CD4-positive, alpha-beta T cell treated with Interleukin-21 for 1 hour (primary cell): ENCODE results near the gene PMEPA1.

Experiments
- DNase-seq: peaks from one replicate; pipeline ENCODE4 v3.0.0-alpha.2; 2020

Gene PMEPA1

DNA sequence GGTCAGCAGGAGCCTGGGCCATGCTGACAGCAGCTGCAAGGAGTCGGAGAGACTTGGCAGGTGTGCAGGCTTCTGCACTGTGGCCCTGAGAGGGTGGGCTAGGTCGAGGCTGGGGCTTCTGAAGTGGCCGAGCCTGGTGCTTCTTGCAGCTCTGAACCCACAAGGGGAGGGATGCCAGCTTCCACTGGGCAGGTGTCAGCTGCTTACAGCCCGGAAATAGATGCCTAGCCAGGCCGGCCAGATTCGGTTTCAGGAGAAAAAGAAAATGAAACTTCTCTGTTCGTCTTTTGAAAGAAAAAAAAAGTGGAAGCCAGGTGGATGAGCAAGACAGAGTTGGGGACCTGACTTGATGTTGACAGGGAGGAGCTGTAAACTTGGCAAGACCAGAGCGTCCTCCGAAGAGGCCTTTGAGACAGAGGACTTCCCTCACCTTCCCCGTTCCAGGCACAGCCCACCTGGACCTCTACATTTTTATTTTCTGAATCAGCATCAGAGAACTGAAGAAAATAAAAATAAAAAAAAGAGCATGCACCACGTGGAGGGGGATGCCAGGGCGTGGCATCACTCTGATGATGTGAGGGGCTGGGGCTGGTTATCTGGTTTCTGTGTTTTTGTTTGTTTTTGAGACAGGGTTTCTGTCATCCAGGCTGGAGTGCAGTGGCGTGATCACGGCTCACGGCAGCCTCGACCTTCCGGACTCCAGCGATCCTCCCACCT lies 89.4 kb downstream of the PMEPA1 start, which contains the start of gene ZBP1:
TSS of gene ZBP1 (minus strand) at position 153 of the 717 bp plus-strand sequence. CDS start at position 22, 131 bp downstream.
- DNase-seq, result peak; percentile 74

DNA sequence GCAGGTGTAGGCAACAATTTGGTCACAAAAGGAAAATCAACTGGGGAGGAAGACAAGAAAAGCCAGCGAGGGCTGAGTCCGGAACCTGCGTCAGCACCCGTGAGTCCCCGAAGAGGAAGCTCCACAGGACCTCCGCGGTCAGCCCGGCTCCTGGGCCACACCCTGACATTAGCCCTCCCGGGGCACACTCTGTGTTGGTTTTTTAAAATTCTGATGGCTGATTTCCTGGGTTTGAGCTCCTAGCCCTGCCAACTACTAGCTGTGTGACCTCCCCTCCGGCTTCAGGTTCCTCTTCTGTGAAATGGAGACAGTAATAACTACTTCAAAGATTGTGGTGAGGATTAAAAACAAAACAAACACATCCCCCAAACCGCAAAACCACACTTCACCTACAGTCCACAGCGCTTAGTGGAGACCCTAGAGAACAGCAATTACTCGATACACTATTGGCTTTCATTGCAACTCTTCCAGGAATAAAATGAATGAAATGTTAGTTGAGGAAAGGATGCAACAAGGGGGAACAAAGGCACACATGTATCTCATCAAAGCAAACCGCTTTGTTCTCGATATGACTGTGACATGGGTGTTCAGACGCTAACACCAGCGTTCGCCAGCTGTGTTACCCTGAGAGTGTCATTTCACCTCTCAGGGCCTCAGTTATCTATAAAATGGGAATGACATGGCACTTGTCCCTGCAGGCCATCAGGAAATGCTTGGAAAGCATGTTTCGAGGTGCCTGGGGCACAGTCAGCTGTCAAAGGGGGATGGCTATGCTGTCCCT lies 90.6 kb downstream of the PMEPA1 start:
- peak; percentile 84 for DNase-seq

DNA sequence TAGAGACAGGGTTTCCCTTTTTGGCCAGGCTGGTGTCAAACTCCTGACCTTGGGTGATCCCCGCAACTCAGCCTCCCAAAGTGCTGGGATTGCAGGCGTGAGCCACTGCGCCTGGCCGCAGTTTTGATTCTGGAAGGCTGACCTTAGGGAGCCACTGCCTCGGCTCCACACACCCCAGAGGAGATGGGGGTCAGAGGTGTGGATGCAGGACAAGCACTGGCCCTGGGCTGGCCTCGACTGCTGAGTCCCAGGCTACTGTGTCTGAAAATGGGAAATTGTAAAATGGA lies 91.1 kb downstream of the PMEPA1 start:
- DNase-seq, result no peak

- DNase-seq, result peak; percentile 41
These were observed 91.6 kb downstream of the PMEPA1 start for GRCh38 chr20:57618091-57618763.

GRCh38 chr20:57617079-57617795 lies 92.6 kb downstream of the PMEPA1 start:
- DNase-seq, result no peak

- no peak for DNase-seq
These were observed 93.5 kb downstream of the PMEPA1 start for GRCh38 chr20:57616143-57616951.

DNA sequence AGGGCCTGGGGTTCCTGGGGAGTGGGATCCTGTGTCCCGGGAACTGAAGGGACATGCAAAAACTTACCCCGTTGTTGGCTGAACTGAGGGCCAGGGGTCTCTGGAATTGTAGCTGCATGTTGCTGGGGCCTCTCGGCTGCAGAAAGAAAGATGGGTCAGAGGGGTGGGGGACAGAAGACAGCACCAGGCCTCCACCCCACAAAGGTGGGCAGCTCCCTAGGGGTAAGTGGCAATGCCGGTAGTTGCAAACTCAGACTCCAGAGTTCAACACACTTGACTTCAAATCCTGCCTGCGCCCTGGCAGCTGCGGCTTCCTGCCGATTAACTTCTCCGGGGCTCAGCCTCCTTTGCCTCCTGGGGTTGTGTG lies 94.4 kb downstream of the PMEPA1 start:
- no peak for DNase-seq

- no peak for DNase-seq
These were observed 95.0 kb downstream of the PMEPA1 start for GRCh38 chr20:57614490-57615444.

DNA sequence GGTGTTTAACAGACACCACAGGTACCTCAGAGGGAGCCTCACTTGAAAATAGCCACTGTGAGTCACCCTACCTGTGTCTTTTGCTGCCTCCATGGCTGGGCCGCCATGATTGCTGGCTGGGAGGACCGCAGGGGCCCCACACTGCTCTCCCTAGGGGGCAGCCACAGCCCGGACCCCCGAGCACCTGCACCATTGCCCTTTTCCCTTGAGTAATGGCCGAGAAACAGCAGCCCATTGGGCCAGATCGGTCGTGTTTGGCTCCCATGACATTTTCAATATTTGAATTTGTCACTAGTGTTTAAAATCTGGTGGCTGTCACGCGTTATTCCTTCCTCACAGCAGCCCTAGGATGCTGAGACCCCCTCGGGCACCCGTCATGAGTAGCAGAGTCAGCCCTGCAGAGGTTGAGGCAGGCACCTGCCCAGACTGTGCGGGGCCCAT lies 96.3 kb downstream of the PMEPA1 start:
- no peak for DNase-seq

DNA sequence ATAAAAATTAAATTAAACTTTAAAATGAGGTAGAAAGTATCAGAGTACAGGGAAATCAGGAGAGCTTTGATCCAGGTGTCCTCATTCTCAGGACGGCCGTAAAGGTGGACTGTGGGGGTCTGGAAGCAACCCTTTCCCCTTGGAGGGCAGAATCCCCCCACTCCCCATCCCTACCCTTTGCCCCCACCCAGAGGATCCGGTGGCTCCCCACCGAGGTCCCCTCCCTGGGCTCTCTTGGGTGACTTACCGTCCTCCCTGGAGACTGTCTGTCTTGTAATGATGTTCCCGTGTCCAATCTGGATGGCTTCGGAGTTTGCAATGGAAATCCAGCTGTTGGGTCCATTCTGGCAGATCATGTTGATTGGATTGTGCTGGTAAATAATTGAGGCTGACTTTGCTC lies 96.9 kb downstream of the PMEPA1 start:
- DNase-seq, result no peak

DNA sequence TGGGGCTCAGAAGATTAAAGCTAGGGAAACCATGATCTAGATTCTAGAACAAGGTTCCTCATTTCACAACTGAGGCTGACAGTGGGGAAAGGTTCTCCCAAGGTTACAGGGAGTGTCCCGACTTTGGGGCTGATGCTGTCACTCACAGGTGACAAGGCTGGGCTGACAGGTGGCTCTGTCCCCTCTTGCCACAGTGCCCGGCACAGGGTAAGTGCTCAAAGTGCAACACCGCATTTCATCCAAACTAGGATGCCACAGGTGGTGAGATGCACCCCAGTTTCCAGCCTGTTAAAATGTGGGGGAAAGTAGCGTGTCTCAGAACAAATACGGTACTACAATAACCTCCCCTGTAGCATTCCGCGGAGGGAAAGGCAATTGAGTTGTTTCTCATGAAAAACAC lies 97.4 kb downstream of the PMEPA1 start:
- DNase-seq, result no peak

GRCh38 chr20:57611586-57612311 lies 98.1 kb downstream of the PMEPA1 start:
- no peak for DNase-seq

- DNase-seq, result no peak
These were observed 99.4 kb downstream of the PMEPA1 start for GRCh38 chr20:57610261-57610952.

GRCh38 chr20:57609842-57610167 lies 100.0 kb downstream of the PMEPA1 start:
- no peak for DNase-seq

DNA sequence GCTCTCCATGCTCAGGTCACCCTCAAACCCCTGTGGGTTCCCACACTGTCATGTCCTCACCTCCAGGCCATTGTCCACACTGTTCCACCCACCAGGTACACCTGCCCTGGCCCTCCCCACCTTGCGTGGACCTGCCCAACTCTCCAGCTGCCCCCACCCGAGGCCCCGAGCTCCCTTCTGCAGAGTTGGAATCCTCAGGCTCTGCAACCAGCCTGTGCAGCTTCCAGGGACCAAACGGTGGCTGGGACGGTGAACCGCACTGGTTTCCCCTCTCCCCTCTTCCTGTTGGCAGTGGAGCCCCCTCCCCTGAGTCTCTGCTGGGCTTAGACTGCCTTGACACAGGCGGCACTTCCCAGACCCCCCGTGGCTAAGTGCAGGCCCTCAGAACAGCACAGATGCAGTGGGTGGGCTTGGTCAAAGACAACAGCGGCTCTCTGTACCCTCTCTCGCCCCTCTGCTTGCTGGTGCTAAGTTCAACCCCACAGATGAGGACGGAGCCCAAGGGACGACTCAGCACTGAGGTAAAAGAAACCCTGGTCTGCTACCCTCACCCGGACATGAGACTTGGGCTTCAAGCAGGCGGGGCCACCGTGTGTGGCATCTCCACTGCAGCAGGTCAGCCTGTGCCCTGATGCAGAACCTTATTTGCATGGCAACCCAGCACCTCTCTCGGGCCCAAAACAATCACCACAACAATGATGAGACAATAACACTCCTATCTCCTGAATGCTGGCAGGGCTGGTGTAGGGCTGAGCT lies 100.6 kb downstream of the PMEPA1 start:
- DNase-seq, result no peak

- no peak for DNase-seq
These were observed 101.3 kb downstream of the PMEPA1 start for GRCh38 chr20:57608516-57608915.

DNA sequence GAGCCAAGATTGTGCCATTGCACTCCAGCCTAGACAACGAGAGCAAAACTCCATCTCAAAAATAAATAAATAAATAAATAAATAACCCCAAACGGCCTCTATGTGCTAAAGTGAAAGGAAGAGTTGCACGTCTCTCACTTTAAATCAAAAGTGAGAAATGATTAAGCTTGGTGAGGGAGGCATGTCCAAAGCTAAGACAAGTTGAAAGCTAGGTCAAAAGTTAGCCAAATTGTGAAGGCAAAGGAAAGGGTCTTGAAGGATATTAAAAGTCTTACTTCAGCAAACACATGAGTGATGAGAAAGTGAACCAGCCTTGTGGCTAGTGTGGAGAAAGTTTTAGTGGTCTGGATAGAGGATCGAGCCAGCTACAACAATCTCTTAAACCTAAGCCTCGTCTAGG lies 103.9 kb downstream of the PMEPA1 start:
- no peak for DNase-seq

DNA sequence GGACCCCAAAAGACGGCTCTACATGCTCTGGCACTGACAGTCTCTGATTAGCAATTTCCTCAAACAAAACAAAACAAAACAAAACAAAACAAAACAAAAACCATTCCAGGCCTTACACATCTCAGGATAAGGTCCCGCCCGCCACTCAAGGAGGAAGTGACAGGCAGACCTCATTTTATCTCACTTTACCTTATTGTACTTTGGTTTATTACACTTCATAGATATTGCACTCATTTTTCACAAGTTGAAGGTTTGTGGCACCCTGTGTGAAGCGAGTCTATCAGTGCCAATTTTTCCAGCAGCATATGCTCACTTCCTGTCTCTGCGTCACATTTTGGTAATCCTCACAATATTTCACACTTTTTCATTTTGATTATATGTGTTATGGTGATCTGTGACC lies 104.8 kb downstream of the PMEPA1 start:
- peak; percentile 61 for DNase-seq

GRCh38 chr20:57603120-57603519 lies 106.7 kb downstream of the PMEPA1 start:
- DNase-seq, result no peak
